ENCODE results near the gene SLC39A11.

- TF ChIP-seq, protein P1, sequence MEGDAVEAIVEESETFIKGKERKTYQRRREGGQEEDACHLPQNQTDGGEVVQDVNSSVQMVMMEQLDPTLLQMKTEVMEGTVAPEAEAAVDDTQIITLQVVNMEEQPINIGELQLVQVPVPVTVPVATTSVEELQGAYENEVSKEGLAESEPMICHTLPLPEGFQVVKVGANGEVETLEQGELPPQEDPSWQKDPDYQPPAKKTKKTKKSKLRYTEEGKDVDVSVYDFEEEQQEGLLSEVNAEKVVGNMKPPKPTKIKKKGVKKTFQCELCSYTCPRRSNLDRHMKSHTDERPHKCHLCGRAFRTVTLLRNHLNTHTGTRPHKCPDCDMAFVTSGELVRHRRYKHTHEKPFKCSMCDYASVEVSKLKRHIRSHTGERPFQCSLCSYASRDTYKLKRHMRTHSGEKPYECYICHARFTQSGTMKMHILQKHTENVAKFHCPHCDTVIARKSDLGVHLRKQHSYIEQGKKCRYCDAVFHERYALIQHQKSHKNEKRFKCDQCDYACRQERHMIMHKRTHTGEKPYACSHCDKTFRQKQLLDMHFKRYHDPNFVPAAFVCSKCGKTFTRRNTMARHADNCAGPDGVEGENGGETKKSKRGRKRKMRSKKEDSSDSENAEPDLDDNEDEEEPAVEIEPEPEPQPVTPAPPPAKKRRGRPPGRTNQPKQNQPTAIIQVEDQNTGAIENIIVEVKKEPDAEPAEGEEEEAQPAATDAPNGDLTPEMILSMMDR (conservative IDR thresholded peaks at IDR 0.05; ENCODE audit: low read length), result no peak
- TF ChIP-seq EZH2phosphoT487 (IDR thresholded peaks at IDR 0.05; ENCODE audit: borderline replicate concordance, low read depth, low read length), result no peak
Observed at GRCh38 chr17:72969293-72969906, 123.1 kb downstream of the SLC39A11 start.

Measured in OCI-LY7 (cell line).